PC-9 (cell line): ENCODE data around the gene GREB1L.

Experiments
- EZH2 ChIP-seq: fragments of 200-600 bp; sonication (generic); IDR thresholded peaks from 2 replicates; pipeline ENCODE4 v1.8.0; 2017; ENCODE audit warnings: antibody characterized with exemption, low read depth
- TF ChIP-seq, protein P1 (sequence below): fragments of 200-600 bp; sonication (generic); conservative IDR thresholded peaks from 2 replicates; pipeline ENCODE4 v1.6.1; 2017; ENCODE audit warnings: mixed run types, antibody characterized with exemption, mild to moderate bottlenecking, moderate library complexity

- TF ChIP-seq, protein P1, sequence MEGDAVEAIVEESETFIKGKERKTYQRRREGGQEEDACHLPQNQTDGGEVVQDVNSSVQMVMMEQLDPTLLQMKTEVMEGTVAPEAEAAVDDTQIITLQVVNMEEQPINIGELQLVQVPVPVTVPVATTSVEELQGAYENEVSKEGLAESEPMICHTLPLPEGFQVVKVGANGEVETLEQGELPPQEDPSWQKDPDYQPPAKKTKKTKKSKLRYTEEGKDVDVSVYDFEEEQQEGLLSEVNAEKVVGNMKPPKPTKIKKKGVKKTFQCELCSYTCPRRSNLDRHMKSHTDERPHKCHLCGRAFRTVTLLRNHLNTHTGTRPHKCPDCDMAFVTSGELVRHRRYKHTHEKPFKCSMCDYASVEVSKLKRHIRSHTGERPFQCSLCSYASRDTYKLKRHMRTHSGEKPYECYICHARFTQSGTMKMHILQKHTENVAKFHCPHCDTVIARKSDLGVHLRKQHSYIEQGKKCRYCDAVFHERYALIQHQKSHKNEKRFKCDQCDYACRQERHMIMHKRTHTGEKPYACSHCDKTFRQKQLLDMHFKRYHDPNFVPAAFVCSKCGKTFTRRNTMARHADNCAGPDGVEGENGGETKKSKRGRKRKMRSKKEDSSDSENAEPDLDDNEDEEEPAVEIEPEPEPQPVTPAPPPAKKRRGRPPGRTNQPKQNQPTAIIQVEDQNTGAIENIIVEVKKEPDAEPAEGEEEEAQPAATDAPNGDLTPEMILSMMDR: no peak
- no peak for TF ChIP-seq EZH2
Observed at GRCh38 chr18:21257386-21257785, 15.4 kb downstream of the GREB1L start.
